SK-N-SH treated with all-trans-retinoic acid at 6 μM for 48 hours (cell line): ENCODE data around the gene TADA2B.

ENCODE experiments used
- ATAC-seq: fragments of 200-7000 bp; cut with Tn5 transposase; 3 replicates; pipeline ENCODE4 v1.9.1; 2020; ENCODE audit warnings: mild to moderate bottlenecking, moderate library complexity
- ARNTL ChIP-seq: fragments of 450-650 bp; formaldehyde crosslinking; IDR thresholded peaks from 2 replicates; pipeline ENCODE4 v1.5.0; 2020; ENCODE audit warnings: low read depth, mild to moderate bottlenecking, moderate library complexity, borderline replicate concordance
- GLIS3 ChIP-seq: fragments of 250-450 bp; sonication (Bioruptor Pico); IDR thresholded peaks from 2 replicates; pipeline ENCODE4 v1.5.0; 2020; ENCODE audit warnings: mild to moderate bottlenecking, moderate library complexity
- ISL1 ChIP-seq: fragments of 250-450 bp; sonication (Bioruptor Pico); IDR thresholded peaks from 2 replicates; pipeline ENCODE4 v2.1.2; 2022; ENCODE audit warnings: mild to moderate bottlenecking, moderate library complexity
- OSR1 ChIP-seq: fragments of 250-450 bp; sonication (Bioruptor Pico); IDR thresholded peaks from 2 replicates; pipeline ENCODE4 v1.8.0; 2022; ENCODE audit warnings: moderate library complexity, mild to moderate bottlenecking, inconsistent platforms
- RARB ChIP-seq: fragments of 250-450 bp; sonication (Bioruptor Pico); IDR thresholded peaks from 2 replicates; pipeline ENCODE4 v1.8.0; 2021; ENCODE audit warnings: mild to moderate bottlenecking, moderate library complexity
- SNAI2 ChIP-seq: fragments of 250-450 bp; sonication (Bioruptor Pico); IDR thresholded peaks from 2 replicates; pipeline ENCODE4 v1.5.0; 2020; ENCODE audit warnings: mild to moderate bottlenecking, moderate library complexity
- TCF4 ChIP-seq: fragments of 250-450 bp; sonication (Bioruptor Pico); IDR thresholded peaks from 2 replicates; pipeline ENCODE4 v1.8.0; 2021; ENCODE audit warnings: mild to moderate bottlenecking, moderate library complexity, borderline replicate concordance
- ZC3H10 ChIP-seq: fragments of 250-450 bp; sonication (Bioruptor Pico); IDR thresholded peaks from 2 replicates; pipeline ENCODE4 v1.5.1; 2021; ENCODE audit warnings: mild to moderate bottlenecking, moderate library complexity
- ZFP3 ChIP-seq: fragments of 250-450 bp; sonication (Bioruptor Pico); IDR thresholded peaks from 2 replicates; pipeline ENCODE4 v1.5.0; 2020; ENCODE audit warnings: mild to moderate bottlenecking, moderate library complexity
- ZFP30 ChIP-seq: fragments of 450-650 bp; formaldehyde crosslinking; IDR thresholded peaks from 2 replicates; pipeline ENCODE4 v1.5.0; 2022; ENCODE audit warnings: mild to moderate bottlenecking, moderate library complexity
- ZNF565 ChIP-seq: fragments of 450-650 bp; formaldehyde crosslinking; conservative IDR thresholded peaks from 2 replicates; pipeline ENCODE4 v1.5.0; 2020; ENCODE audit warnings: low read depth, mild to moderate bottlenecking, moderate library complexity
- ZNF70 ChIP-seq: fragments of 450-650 bp; formaldehyde crosslinking; IDR thresholded peaks from 2 replicates; pipeline ENCODE4 v1.5.0; 2020; ENCODE audit warnings: mild to moderate bottlenecking, moderate library complexity
- TF ChIP-seq, protein P1 (sequence below): fragments of 250-450 bp; sonication (Bioruptor Pico); IDR thresholded peaks from 2 replicates; pipeline ENCODE4 v1.5.1; 2021; ENCODE audit warnings: mild to moderate bottlenecking, moderate library complexity
- TF ChIP-seq, protein P2 (sequence below): fragments of 250-450 bp; sonication (Bioruptor Pico); IDR thresholded peaks from 2 replicates; pipeline ENCODE4 v1.5.0; 2020; ENCODE audit warnings: mild to moderate bottlenecking, moderate library complexity
- TF ChIP-seq, protein P3 (sequence below): fragments of 250-450 bp; sonication (Bioruptor Pico); IDR thresholded peaks from 2 replicates; pipeline ENCODE4 v1.8.0; 2020; ENCODE audit warnings: mild to moderate bottlenecking, moderate library complexity, borderline replicate concordance
- TF ChIP-seq, protein P4 (sequence below): fragments of 250-450 bp; sonication (Bioruptor Pico); IDR thresholded peaks from 2 replicates; pipeline ENCODE4 v1.5.1; 2020; ENCODE audit warnings: low read depth, mild to moderate bottlenecking, moderate library complexity

The TADA2B gene

DNA sequence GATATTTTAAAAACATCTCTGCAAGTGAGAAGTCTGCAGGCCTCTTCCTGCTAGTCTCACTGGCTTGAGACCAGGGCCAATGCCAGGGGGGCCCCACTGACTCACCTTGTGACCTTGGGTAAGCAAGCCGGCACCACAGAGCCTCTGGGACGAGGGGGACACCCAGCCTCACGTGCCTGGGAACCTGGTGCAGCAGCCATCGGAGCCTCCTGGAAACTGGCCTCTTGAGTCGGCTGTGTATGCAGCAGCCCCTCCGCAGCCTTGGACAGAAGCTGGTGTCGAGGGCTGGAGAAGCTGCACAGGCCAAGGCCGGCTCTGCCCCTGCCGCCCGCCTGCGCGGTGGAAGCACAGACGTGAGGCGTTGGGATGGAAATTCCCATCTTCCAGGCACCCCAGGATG, 8.7 kb downstream of the TADA2B start:
- ATAC-seq: no peak

DNA sequence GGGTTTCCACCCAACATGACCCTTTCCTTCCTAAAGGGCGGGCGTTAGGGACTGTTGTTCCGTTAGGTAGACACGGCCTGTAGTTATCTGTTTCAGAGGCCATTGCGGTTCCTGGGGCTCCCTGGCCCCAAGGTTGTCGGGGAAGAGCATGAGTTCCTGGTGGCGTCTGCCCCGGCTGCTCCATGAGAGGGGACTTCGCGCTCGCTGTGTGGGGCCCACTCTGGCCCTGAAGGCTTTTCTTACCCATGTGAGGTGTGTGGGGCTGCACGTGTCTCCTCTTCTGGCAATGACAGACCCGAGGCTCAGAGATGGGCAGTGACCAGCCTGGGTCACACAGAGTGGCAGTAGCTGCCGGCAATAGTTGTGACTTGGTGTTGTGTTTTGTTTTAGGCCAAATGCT, 9.1 kb downstream of the TADA2B start:
- no peak for ATAC-seq
- TF ChIP-seq, protein P1, sequence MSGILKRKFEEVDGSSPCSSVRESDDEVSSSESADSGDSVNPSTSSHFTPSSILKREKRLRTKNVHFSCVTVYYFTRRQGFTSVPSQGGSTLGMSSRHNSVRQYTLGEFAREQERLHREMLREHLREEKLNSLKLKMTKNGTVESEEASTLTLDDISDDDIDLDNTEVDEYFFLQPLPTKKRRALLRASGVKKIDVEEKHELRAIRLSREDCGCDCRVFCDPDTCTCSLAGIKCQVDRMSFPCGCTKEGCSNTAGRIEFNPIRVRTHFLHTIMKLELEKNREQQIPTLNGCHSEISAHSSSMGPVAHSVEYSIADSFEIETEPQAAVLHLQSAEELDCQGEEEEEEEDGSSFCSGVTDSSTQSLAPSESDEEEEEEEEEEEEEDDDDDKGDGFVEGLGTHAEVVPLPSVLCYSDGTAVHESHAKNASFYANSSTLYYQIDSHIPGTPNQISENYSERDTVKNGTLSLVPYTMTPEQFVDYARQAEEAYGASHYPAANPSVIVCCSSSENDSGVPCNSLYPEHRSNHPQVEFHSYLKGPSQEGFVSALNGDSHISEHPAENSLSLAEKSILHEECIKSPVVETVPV (CRISPR knock-in tag): no peak
- TF ChIP-seq, protein P2, sequence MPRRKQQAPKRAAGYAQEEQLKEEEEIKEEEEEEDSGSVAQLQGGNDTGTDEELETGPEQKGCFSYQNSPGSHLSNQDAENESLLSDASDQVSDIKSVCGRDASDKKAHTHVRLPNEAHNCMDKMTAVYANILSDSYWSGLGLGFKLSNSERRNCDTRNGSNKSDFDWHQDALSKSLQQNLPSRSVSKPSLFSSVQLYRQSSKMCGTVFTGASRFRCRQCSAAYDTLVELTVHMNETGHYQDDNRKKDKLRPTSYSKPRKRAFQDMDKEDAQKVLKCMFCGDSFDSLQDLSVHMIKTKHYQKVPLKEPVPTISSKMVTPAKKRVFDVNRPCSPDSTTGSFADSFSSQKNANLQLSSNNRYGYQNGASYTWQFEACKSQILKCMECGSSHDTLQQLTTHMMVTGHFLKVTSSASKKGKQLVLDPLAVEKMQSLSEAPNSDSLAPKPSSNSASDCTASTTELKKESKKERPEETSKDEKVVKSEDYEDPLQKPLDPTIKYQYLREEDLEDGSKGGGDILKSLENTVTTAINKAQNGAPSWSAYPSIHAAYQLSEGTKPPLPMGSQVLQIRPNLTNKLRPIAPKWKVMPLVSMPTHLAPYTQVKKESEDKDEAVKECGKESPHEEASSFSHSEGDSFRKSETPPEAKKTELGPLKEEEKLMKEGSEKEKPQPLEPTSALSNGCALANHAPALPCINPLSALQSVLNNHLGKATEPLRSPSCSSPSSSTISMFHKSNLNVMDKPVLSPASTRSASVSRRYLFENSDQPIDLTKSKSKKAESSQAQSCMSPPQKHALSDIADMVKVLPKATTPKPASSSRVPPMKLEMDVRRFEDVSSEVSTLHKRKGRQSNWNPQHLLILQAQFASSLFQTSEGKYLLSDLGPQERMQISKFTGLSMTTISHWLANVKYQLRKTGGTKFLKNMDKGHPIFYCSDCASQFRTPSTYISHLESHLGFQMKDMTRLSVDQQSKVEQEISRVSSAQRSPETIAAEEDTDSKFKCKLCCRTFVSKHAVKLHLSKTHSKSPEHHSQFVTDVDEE (CRISPR knock-in tag): no peak
- TF ChIP-seq OSR1 (no peak), ZFP30 (no peak), ZC3H10 (CRISPR knock-in tag) (no peak), ZNF70 (CRISPR knock-in tag) (no peak), ARNTL (no peak), SNAI2 (CRISPR knock-in tag) (no peak)
- TF ChIP-seq, protein P3, sequence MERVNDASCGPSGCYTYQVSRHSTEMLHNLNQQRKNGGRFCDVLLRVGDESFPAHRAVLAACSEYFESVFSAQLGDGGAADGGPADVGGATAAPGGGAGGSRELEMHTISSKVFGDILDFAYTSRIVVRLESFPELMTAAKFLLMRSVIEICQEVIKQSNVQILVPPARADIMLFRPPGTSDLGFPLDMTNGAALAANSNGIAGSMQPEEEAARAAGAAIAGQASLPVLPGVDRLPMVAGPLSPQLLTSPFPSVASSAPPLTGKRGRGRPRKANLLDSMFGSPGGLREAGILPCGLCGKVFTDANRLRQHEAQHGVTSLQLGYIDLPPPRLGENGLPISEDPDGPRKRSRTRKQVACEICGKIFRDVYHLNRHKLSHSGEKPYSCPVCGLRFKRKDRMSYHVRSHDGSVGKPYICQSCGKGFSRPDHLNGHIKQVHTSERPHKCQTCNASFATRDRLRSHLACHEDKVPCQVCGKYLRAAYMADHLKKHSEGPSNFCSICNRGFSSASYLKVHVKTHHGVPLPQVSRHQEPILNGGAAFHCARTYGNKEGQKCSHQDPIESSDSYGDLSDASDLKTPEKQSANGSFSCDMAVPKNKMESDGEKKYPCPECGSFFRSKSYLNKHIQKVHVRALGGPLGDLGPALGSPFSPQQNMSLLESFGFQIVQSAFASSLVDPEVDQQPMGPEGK (CRISPR knock-in tag): no peak
- TF ChIP-seq, protein P4, sequence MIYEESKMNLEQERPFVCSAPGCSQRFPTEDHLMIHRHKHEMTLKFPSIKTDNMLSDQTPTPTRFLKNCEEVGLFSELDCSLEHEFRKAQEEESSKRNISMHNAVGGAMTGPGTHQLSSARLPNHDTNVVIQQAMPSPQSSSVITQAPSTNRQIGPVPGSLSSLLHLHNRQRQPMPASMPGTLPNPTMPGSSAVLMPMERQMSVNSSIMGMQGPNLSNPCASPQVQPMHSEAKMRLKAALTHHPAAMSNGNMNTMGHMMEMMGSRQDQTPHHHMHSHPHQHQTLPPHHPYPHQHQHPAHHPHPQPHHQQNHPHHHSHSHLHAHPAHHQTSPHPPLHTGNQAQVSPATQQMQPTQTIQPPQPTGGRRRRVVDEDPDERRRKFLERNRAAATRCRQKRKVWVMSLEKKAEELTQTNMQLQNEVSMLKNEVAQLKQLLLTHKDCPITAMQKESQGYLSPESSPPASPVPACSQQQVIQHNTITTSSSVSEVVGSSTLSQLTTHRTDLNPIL (CRISPR knock-in tag): no peak

More for the DNA sequence above, 8.7 kb downstream of the TADA2B start:
- TF ChIP-seq, protein P3 (CRISPR knock-in tag): no peak
- TF ChIP-seq GLIS3 (CRISPR knock-in tag) (no peak), SNAI2 (CRISPR knock-in tag) (no peak)

DNA sequence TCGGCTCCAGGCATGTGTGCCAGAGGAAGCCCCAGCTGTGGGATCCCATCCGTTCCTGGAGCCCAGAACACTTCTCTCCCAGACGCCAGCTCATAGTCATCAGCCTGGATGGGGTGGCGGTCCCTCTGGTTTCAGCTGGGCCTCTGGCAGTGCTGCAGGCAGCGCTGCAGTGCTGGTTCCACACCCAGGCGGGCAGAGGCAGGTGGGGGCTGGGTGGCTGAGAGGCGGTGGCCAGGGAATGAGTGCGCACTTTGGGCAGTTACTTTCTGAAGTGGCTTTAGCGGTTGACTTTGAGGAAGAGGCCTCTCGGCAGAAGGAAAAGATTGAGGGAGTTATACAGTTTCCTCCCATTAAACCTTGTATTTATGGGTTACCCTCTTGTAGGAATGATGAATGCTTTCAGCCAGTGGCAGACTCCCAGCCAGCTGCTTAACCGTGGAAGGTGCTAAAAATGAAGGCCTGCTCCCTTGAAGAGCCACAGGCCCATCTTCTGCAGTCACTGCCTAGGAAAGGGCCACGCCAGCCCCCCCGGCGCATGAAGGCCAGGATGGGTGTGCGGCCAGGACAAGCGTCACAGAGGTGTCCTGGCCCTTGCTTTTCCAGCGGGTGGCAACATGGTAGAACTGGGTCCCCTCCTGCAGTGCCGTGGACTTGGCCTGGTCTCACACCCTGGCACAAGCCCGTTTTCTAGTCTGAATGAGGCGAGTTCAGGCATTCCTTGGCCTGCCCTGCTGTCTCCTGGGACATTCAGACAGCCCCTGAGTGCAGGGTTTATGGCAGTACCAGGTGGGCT, 9.9 kb downstream of the TADA2B start:
- TF ChIP-seq ISL1 (CRISPR knock-in tag) (no peak), ZNF70 (CRISPR knock-in tag) (no peak), ZNF565 (CRISPR knock-in tag) (no peak), RARB (CRISPR knock-in tag) (no peak), TCF4 (CRISPR knock-in tag) (no peak), ZFP3 (CRISPR knock-in tag) (no peak), ARNTL (no peak), ZFP30 (no peak), ZC3H10 (CRISPR knock-in tag) (no peak), SNAI2 (CRISPR knock-in tag) (no peak)
- TF ChIP-seq, protein P2 (CRISPR knock-in tag): no peak
- TF ChIP-seq, protein P1 (CRISPR knock-in tag): no peak
- TF ChIP-seq, protein P4 (CRISPR knock-in tag): no peak
- ATAC-seq: no peak
